GM12878 (cell line): ENCODE data around the gene USP4. TPM values are rescaled to one million over a fixed set of nuclear protein-coding genes. Genes with fewer than 3 reads are reported as not detected.
"Not testable (repeated sequence)": the region's sequence is repeated elsewhere in the genome, so short reads cannot be mapped to it uniquely, and the experiment has no call there.

Experiments used
- ATAC-seq: fragments of 200-7000 bp; cut with Tn5 transposase; 3 replicates; pipeline ENCODE4 v1.9.1; 2020; ENCODE audit warnings: mild to moderate bottlenecking, moderate library complexity
- BruUV-seq: library from RNA; stranded (reverse); fragments of 400-500 nt; replicated peaks from 2 replicates; lab custom pipeline; 2021; lab: Mats Ljungman, UMichigan
- CTCF ChIA-PET: fragments of 300-600 bp; sonication (Branson Sonifier 250); formaldehyde crosslinking; extraction: SDS; loops from one replicate; lab custom pipeline; 2021; ENCODE audit warnings: inconsistent platforms; lab: Yijun Ruan, JAX
- POLR2A ChIA-PET: fragments of 350-600 bp; formaldehyde crosslinking; extraction: SDS; loops from one replicate; lab custom pipeline; 2021; ENCODE audit warnings: inconsistent platforms; lab: Charles Lee
- RAD21 ChIA-PET: fragments of 300-600 bp; sonication (Branson Sonifier 250); formaldehyde crosslinking; loops from one replicate; lab custom pipeline; 2023; ENCODE audit warnings: antibody characterized with exemption; ENCODE audit not compliant: unreplicated experiment; lab: Charles Lee
- SMC1A ChIA-PET: fragments of 300-600 bp; sonication (Branson Sonifier 250); formaldehyde crosslinking; loops from one replicate; lab custom pipeline; 2023; ENCODE audit not compliant: unreplicated experiment, uncharacterized antibody; lab: Charles Lee
- DNase-seq: peaks from one replicate; pipeline ENCODE4 v3.0.0-alpha.2; 2011; ENCODE audit warnings: low read depth, low spot score
- FAIRE-seq: peaks from 3 replicates; lab custom pipeline; 2011; peaks lifted over from hg19 to GRCh38; lab: Jason Lieb, UNC
- H2AFZ ChIP-seq: 2 replicates; pipeline ENCODE4 v1.6.0; 2011; ENCODE audit warnings: low read depth, low read length, control low read depth; ENCODE audit not compliant: control insufficient read depth
- H3K27ac ChIP-seq: 2 replicates; pipeline ENCODE4 v1.5.1; 2011; ENCODE audit warnings: control low read depth; ENCODE audit not compliant: control insufficient read depth, insufficient read depth
- H3K27me3 ChIP-seq, 2 experiments: replicated peaks in 1 of 2; 2 replicates each; pipeline versions ENCODE4 v1.6.0 to v1.6.1; 2011; ENCODE audit warnings: low read length in 1 of 2; ENCODE audit not compliant: control insufficient read depth in 2 of 2, insufficient read depth in 2 of 2
- H3K36me3 ChIP-seq, 2 experiments: 2 replicates each; pipeline ENCODE4 v1.5.1; 2011; ENCODE audit warnings: low read length in 1 of 2; ENCODE audit not compliant: control insufficient read depth in 2 of 2, insufficient read depth in 2 of 2
- H3K4me1 ChIP-seq: 2 replicates; pipeline ENCODE4 v1.6.1; 2011; ENCODE audit warnings: mild to moderate bottlenecking, low read length, moderate library complexity, mixed read lengths; ENCODE audit not compliant: control insufficient read depth, insufficient read depth
- H3K4me2 ChIP-seq: 2 replicates; pipeline ENCODE4 v1.6.0; 2011; ENCODE audit warnings: control low read depth; ENCODE audit not compliant: control insufficient read depth, insufficient read depth
- H3K4me3 ChIP-seq: fragments of 200-600 bp; sonication (generic); 2 replicates; pipeline ENCODE4 v1.5.1; 2016
- H3K79me2 ChIP-seq: 2 replicates; pipeline ENCODE4 v1.6.0; 2011; ENCODE audit warnings: low read length; ENCODE audit not compliant: control insufficient read depth, insufficient read depth
- H3K9ac ChIP-seq: 2 replicates; pipeline ENCODE4 v1.8.0; 2011; ENCODE audit warnings: low read length, control low read depth, mixed read lengths; ENCODE audit not compliant: control insufficient read depth, insufficient read depth
- H3K9me3 ChIP-seq: replicated peaks from 3 replicates; pipeline ENCODE4 v1.5.1; 2011; ENCODE audit warnings: mild to moderate bottlenecking, low read length; ENCODE audit not compliant: control insufficient read depth, insufficient read depth
- H4K20me1 ChIP-seq: 2 replicates; pipeline ENCODE4 v1.6.0; 2011; ENCODE audit not compliant: control insufficient read depth, insufficient read depth
- NFYB ChIP-seq: IDR thresholded peaks from 2 replicates; pipeline ENCODE4 v1.6.1; 2011; ENCODE audit warnings: low read depth, mild to moderate bottlenecking, low read length, improper control_type of control experiment, moderate library complexity; ENCODE audit not compliant: insufficient read depth
- WGBS: methylation state at CpG from one replicate; pipeline ENCODE4 v1.1.6; 2016; ENCODE audit warnings: low lambda C conversion rate; ENCODE audit not compliant: insufficient replicate concordance, insufficient coverage; ENCODE audit errors: missing lambda C conversion rate; 5-methylcytosine and 5-hydroxymethylcytosine counted together
- in situ Hi-C: fragments of 300-500 bp; cut with MboI; formaldehyde crosslinking; loops from 9 replicates; pipeline ENCODE4 v1.14.3; 2018; ENCODE audit warnings: mixed read lengths
- intact Hi-C: fragments of 100-400 bp; cut with micrococcal nuclease; formaldehyde crosslinking; loops from one replicate; pipeline ENCODE4 v1.14.2; 2022; ENCODE audit not compliant: unreplicated experiment
- microRNA-seq: library from miRNA; unstranded; fragments of <30 nt; microRNA quantifications from one replicate; pipeline ENCODE4, GENCODE V29; 2018
- polyA plus RNA-seq, 11 experiments: library from polyadenylated mRNA; depleted of rRNA in 4 of 11; unstranded in 6 of 11; stranded (reverse) in 5 of 11; fragments of >200 nt; fragmentation: Nextera tagmentation in 4 of 11; fragmentation: Illumina TruSeq in 1 of 11; extraction: Ambion mirVana in 4 of 11; extraction: Trizol in 1 of 11; gene quantifications; 1 replicate in 1 of 11; 2 replicates in 10 of 11; pipeline versions ENCODE4 v1.2.1 to v1.2.3, GENCODE V29; 2011 to 2016; ENCODE audit warnings: inconsistent platforms in 2 of 11, missing spikeins in 2 of 11, low read depth in 1 of 11
- small RNA-seq: library from RNA; depleted of rRNA; stranded (forward); fragments of <200 nt; gene quantifications from one replicate; pipeline ENCODE3, GENCODE V24; 2014
- total RNA-seq, 4 experiments: library from RNA; depleted of rRNA in 3 of 4; stranded (reverse); fragments of >200 nt in 3 of 4; fragmentation: Illumina TruSeq in 1 of 4; extraction: Trizol in 1 of 4; gene quantifications; 2 replicates each; pipeline versions ENCODE4 v1.2.1 to v1.2.3, GENCODE V29; 2013 to 2021

Gene USP4
- total and polyA plus RNA-seq, 10 of the 15 experiments (the other 5 are each of a cell fraction or from before 2014, with no cell fraction given), result 26.5 to 77.1 (median 66.0) TPM

- peak; percentile 50; the same call in 1 of the 2 replicates for TF ChIP-seq NFYB
- ATAC-seq, RAD21 ChIA-PET, H3K27me3 ChIP-seq, H3K9me3 ChIP-seq, CTCF ChIA-PET, H3K4me2 ChIP-seq, H3K9ac ChIP-seq, H3K36me3 ChIP-seq, FAIRE-seq, H4K20me1 ChIP-seq, H3K4me1 ChIP-seq, POLR2A ChIA-PET, intact Hi-C loops, SMC1A ChIA-PET, H3K4me3 ChIP-seq, H2AFZ ChIP-seq, in situ Hi-C loops, BruUV-seq, H3K79me2 ChIP-seq, H3K27ac ChIP-seq, DNase-seq: not testable (repeated sequence)
- 52% methylated on average over 5 of the region's 5 CpGs for whole genome bisulfite sequencing
Observed at GRCh38 chr3:49228817-49229216, 111.0 kb downstream of the USP4 start.

Small RNA genes lying within 50 kb of the gene (microRNA-seq; reads per million reads assigned to microRNA genes)
- not detected for gene MIR4271

Small RNA genes lying within 50 kb of the gene (small RNA-seq; reads per million reads assigned to genes)
- gene AC121247.2 (not detected), gene MIR4271 (not detected), gene RF00019 (not detected)

Other genes starting within 250 kb of the USP4 start
Only the 7 nearest of the 14 such genes appear.
- gene C3orf62, start 62.8 kb downstream of the USP4 start, total RNA-seq (2014; rRNA removed), result 3.8 and 4.1 TPM in 2 replicates
- gene C3orf62, start 62.8 kb downstream of the USP4 start, total RNA-seq (2014; rRNA removed; fragmentation: Illumina TruSeq; extraction: Trizol), result 4.0 and 4.6 TPM in 2 replicates
- 4.5 and 7.1 TPM in 2 replicates for gene C3orf62, start 62.8 kb downstream of the USP4 start, total RNA-seq (2021)
- gene C3orf62, start 62.8 kb downstream of the USP4 start, polyA plus RNA-seq (2011; rRNA removed), result 5.0 and 5.5 TPM in 2 replicates
- 6.6 and 7.5 TPM in 2 replicates for gene C3orf62, start 62.8 kb downstream of the USP4 start, polyA plus RNA-seq (2014; fragmentation: Illumina TruSeq; extraction: Trizol)
- gene C3orf62, start 62.8 kb downstream of the USP4 start, polyA plus RNA-seq (2014; fragmentation: Nextera tagmentation; extraction: Ambion mirVana), result 1 to 10 TPM; 3.0 to 4.0 TPM
- 6.9 and 8.9 TPM in 2 replicates for gene C3orf62, start 62.8 kb downstream of the USP4 start, polyA plus RNA-seq (2014; rRNA removed)
- 1 to 10 TPM; 2.7 to 3.3 TPM for gene C3orf62, start 62.8 kb downstream of the USP4 start, polyA plus RNA-seq (2016; fragmentation: Nextera tagmentation; extraction: Ambion mirVana)
- 639 and 705 TPM in 2 replicates for gene GPX1, start 18.3 kb upstream of the USP4 start, total RNA-seq (2014; rRNA removed)
- 210 and 245 TPM in 2 replicates for gene GPX1, start 18.3 kb upstream of the USP4 start, total RNA-seq (2014; rRNA removed; fragmentation: Illumina TruSeq; extraction: Trizol)
- gene GPX1, start 18.3 kb upstream of the USP4 start, total RNA-seq (2021), result 555 and 560 TPM in 2 replicates
- gene GPX1, start 18.3 kb upstream of the USP4 start, polyA plus RNA-seq (2011; rRNA removed), result 70.8 and 155 TPM in 2 replicates
- 12.8 and 143 TPM in 2 replicates for gene GPX1, start 18.3 kb upstream of the USP4 start, polyA plus RNA-seq (2014; fragmentation: Illumina TruSeq; extraction: Trizol)
- gene GPX1, start 18.3 kb upstream of the USP4 start, polyA plus RNA-seq (2014; fragmentation: Nextera tagmentation; extraction: Ambion mirVana), result 100 to 1,000 TPM in 1 of 2 experiments, 10 to 100 TPM in 1; 32.0 to 174 TPM
- gene GPX1, start 18.3 kb upstream of the USP4 start, polyA plus RNA-seq (2014; rRNA removed), result 947 and 967 TPM in 2 replicates
- 1,000 to 10,000 TPM; 1,103 to 1,121 TPM for gene GPX1, start 18.3 kb upstream of the USP4 start, polyA plus RNA-seq (2016; fragmentation: Nextera tagmentation; extraction: Ambion mirVana)
- gene RHOA, start 71.9 kb upstream of the USP4 start, total RNA-seq (2014; rRNA removed), result 246 and 269 TPM in 2 replicates
- gene RHOA, start 71.9 kb upstream of the USP4 start, total RNA-seq (2014; rRNA removed; fragmentation: Illumina TruSeq; extraction: Trizol), result 414 and 415 TPM in 2 replicates
- 463 and 474 TPM in 2 replicates for gene RHOA, start 71.9 kb upstream of the USP4 start, total RNA-seq (2021)
- 265 and 285 TPM in 2 replicates for gene RHOA, start 71.9 kb upstream of the USP4 start, polyA plus RNA-seq (2011; rRNA removed)
- gene RHOA, start 71.9 kb upstream of the USP4 start, polyA plus RNA-seq (2014; fragmentation: Illumina TruSeq; extraction: Trizol), result 568 and 674 TPM in 2 replicates
- gene RHOA, start 71.9 kb upstream of the USP4 start, polyA plus RNA-seq (2014; fragmentation: Nextera tagmentation; extraction: Ambion mirVana), result 1,000 to 10,000 TPM in 1 of 2 experiments, 100 to 1,000 TPM in 1; 696 to 1,049 TPM
- 332 and 351 TPM in 2 replicates for gene RHOA, start 71.9 kb upstream of the USP4 start, polyA plus RNA-seq (2014; rRNA removed)
- 100 to 1,000 TPM; 683 to 684 TPM for gene RHOA, start 71.9 kb upstream of the USP4 start, polyA plus RNA-seq (2016; fragmentation: Nextera tagmentation; extraction: Ambion mirVana)
- gene TCTA, start 72.4 kb upstream of the USP4 start, total RNA-seq (2014; rRNA removed), result 17.3 and 17.7 TPM in 2 replicates
- gene TCTA, start 72.4 kb upstream of the USP4 start, total RNA-seq (2014; rRNA removed; fragmentation: Illumina TruSeq; extraction: Trizol), result 12.7 and 13.7 TPM in 2 replicates
- 17.7 and 18.3 TPM in 2 replicates for gene TCTA, start 72.4 kb upstream of the USP4 start, total RNA-seq (2021)
- 11.6 and 18.2 TPM in 2 replicates for gene TCTA, start 72.4 kb upstream of the USP4 start, polyA plus RNA-seq (2011; rRNA removed)
- 27.6 and 30.5 TPM in 2 replicates for gene TCTA, start 72.4 kb upstream of the USP4 start, polyA plus RNA-seq (2014; fragmentation: Illumina TruSeq; extraction: Trizol)
- 1 to 10 TPM; 6.5 to 7.1 TPM for gene TCTA, start 72.4 kb upstream of the USP4 start, polyA plus RNA-seq (2014; fragmentation: Nextera tagmentation; extraction: Ambion mirVana)
- gene TCTA, start 72.4 kb upstream of the USP4 start, polyA plus RNA-seq (2014; rRNA removed), result 22.4 and 25.5 TPM in 2 replicates
- gene TCTA, start 72.4 kb upstream of the USP4 start, polyA plus RNA-seq (2016; fragmentation: Nextera tagmentation; extraction: Ambion mirVana), result 10 to 100 TPM; 27.6 to 27.9 TPM
- 0.45 and 0.54 TPM in 2 replicates for gene AMT, start 82.4 kb upstream of the USP4 start, total RNA-seq (2014; rRNA removed)
- gene AMT, start 82.4 kb upstream of the USP4 start, total RNA-seq (2014; rRNA removed; fragmentation: Illumina TruSeq; extraction: Trizol), result 0.41 and 0.76 TPM in 2 replicates
- 2.4 and 3.8 TPM in 2 replicates for gene AMT, start 82.4 kb upstream of the USP4 start, total RNA-seq (2021)
- 4.5 and 7.2 TPM in 2 replicates for gene AMT, start 82.4 kb upstream of the USP4 start, polyA plus RNA-seq (2011; rRNA removed)
- 3.3 and 4.6 TPM in 2 replicates for gene AMT, start 82.4 kb upstream of the USP4 start, polyA plus RNA-seq (2014; fragmentation: Illumina TruSeq; extraction: Trizol)
- 1 to 10 TPM; 1.0 to 4.6 TPM for gene AMT, start 82.4 kb upstream of the USP4 start, polyA plus RNA-seq (2014; fragmentation: Nextera tagmentation; extraction: Ambion mirVana)
- gene AMT, start 82.4 kb upstream of the USP4 start, polyA plus RNA-seq (2014; rRNA removed), result 2.4 and 3.6 TPM in 2 replicates
- gene AMT, start 82.4 kb upstream of the USP4 start, polyA plus RNA-seq (2016; fragmentation: Nextera tagmentation; extraction: Ambion mirVana), result 1 to 10 TPM; 1.6 to 2.8 TPM
- 9.1 and 9.8 TPM in 2 replicates for gene NICN1, start 89.3 kb upstream of the USP4 start, total RNA-seq (2014; rRNA removed)
- gene NICN1, start 89.3 kb upstream of the USP4 start, total RNA-seq (2014; rRNA removed; fragmentation: Illumina TruSeq; extraction: Trizol), result 5.9 TPM in 2 replicates
- 17.8 and 19.0 TPM in 2 replicates for gene NICN1, start 89.3 kb upstream of the USP4 start, total RNA-seq (2021)
- gene NICN1, start 89.3 kb upstream of the USP4 start, polyA plus RNA-seq (2011; rRNA removed), result 8.5 and 19.0 TPM in 2 replicates
- gene NICN1, start 89.3 kb upstream of the USP4 start, polyA plus RNA-seq (2014; fragmentation: Illumina TruSeq; extraction: Trizol), result 10.6 and 14.2 TPM in 2 replicates
- gene NICN1, start 89.3 kb upstream of the USP4 start, polyA plus RNA-seq (2014; fragmentation: Nextera tagmentation; extraction: Ambion mirVana), result 10 to 100 TPM; 12.5 to 16.2 TPM
- gene NICN1, start 89.3 kb upstream of the USP4 start, polyA plus RNA-seq (2014; rRNA removed), result 17.3 and 20.0 TPM in 2 replicates
- 10 to 100 TPM; 14.1 to 17.9 TPM for gene NICN1, start 89.3 kb upstream of the USP4 start, polyA plus RNA-seq (2016; fragmentation: Nextera tagmentation; extraction: Ambion mirVana)
- gene DAG1, start 130.2 kb upstream of the USP4 start, total RNA-seq (2014; rRNA removed), result 12.3 and 14.1 TPM in 2 replicates
- gene DAG1, start 130.2 kb upstream of the USP4 start, total RNA-seq (2014; rRNA removed; fragmentation: Illumina TruSeq; extraction: Trizol), result 5.4 TPM in 2 replicates
- 16.3 and 16.9 TPM in 2 replicates for gene DAG1, start 130.2 kb upstream of the USP4 start, total RNA-seq (2021)
- 2.7 and 8.2 TPM in 2 replicates for gene DAG1, start 130.2 kb upstream of the USP4 start, polyA plus RNA-seq (2011; rRNA removed)
- 6.5 and 10.2 TPM in 2 replicates for gene DAG1, start 130.2 kb upstream of the USP4 start, polyA plus RNA-seq (2014; fragmentation: Illumina TruSeq; extraction: Trizol)
- under 1 TPM; 0.33 to 0.37 TPM for gene DAG1, start 130.2 kb upstream of the USP4 start, polyA plus RNA-seq (2014; fragmentation: Nextera tagmentation; extraction: Ambion mirVana)
- 8.7 and 10.2 TPM in 2 replicates for gene DAG1, start 130.2 kb upstream of the USP4 start, polyA plus RNA-seq (2014; rRNA removed)
- gene DAG1, start 130.2 kb upstream of the USP4 start, polyA plus RNA-seq (2016; fragmentation: Nextera tagmentation; extraction: Ambion mirVana), result 10 to 100 TPM in 1 of 2 experiments, 1 to 10 TPM in 1; 9.6 to 10.1 TPM